HepG2 (cell line): ENCODE measurements around the gene API5. TPM values are rescaled to one million over a fixed set of nuclear protein-coding genes. Genes with fewer than 3 reads are reported as not detected.

Experiments used
- ARID4A ChIP-seq: sonication (generic); formaldehyde crosslinking; IDR thresholded peaks from 2 replicates; pipeline ENCODE4 v1.5.0; 2020; ENCODE audit warnings: mild to moderate bottlenecking, missing genetic modification reagents, borderline replicate concordance
- ARNT ChIP-seq: fragments of 450-650 bp; IDR thresholded peaks from 2 replicates; pipeline ENCODE4 v1.6.1; 2017
- CHD2 ChIP-seq: IDR thresholded peaks from 2 replicates; pipeline ENCODE4 v1.6.1; 2011; ENCODE audit warnings: low read depth, low read length, improper control_type of control experiment
- ELF4 ChIP-seq: sonication (generic); formaldehyde crosslinking; IDR thresholded peaks from 2 replicates; pipeline ENCODE4 v1.5.0; 2020; ENCODE audit warnings: missing genetic modification reagents, mild to moderate bottlenecking, moderate library complexity, borderline replicate concordance
- FOXA1 ChIP-seq, 2 experiments: fragments of 450-650 bp in 1 of 2; sonication (generic) in 1 of 2; formaldehyde crosslinking in 1 of 2; IDR thresholded peaks; 2 replicates each; pipeline versions ENCODE4 v1.4.0 to v1.6.1; 2016 to 2020; ENCODE audit warnings: missing genetic modification reagents in 1 of 2
- FOXK2 ChIP-seq: fragments of 450-650 bp; IDR thresholded peaks from 2 replicates; pipeline ENCODE4 v1.6.1; 2016
- FOXM1 ChIP-seq: sonication (generic); formaldehyde crosslinking; IDR thresholded peaks from 2 replicates; pipeline ENCODE4 v1.5.0; 2020; ENCODE audit warnings: missing genetic modification reagents
- GMEB2 ChIP-seq: IDR thresholded peaks from 2 replicates; pipeline ENCODE4 v1.6.1; 2016; ENCODE audit warnings: missing biosample characterization, missing genetic modification reagents, low read depth
- HOXA3 ChIP-seq: sonication (generic); formaldehyde crosslinking; IDR thresholded peaks from 2 replicates; pipeline ENCODE4 v1.5.0; 2020; ENCODE audit warnings: missing genetic modification reagents
- HOXA7 ChIP-seq: sonication (generic); formaldehyde crosslinking; IDR thresholded peaks from 2 replicates; pipeline ENCODE4 v1.8.1; 2022; ENCODE audit warnings: mild to moderate bottlenecking, missing genetic modification reagents, moderate library complexity
- IKZF4 ChIP-seq: sonication (generic); formaldehyde crosslinking; IDR thresholded peaks from 2 replicates; pipeline ENCODE4 v1.5.1; 2020; ENCODE audit warnings: borderline replicate concordance, mild to moderate bottlenecking, low read depth, missing genetic modification reagents; ENCODE audit errors: not compliant biosample characterization
- KLF11 ChIP-seq: IDR thresholded peaks from 2 replicates; pipeline ENCODE4 v1.6.1; 2016; ENCODE audit warnings: missing compliant biosample characterization
- KLF16 ChIP-seq, 2 experiments: sonication (generic) in 1 of 2; formaldehyde crosslinking in 1 of 2; IDR thresholded peaks; 2 replicates each; pipeline versions ENCODE4 v1.6.1 to v1.8.0; 2016 to 2023; ENCODE audit warnings: missing genetic modification reagents in 2 of 2, missing compliant biosample characterization in 1 of 2
- MYC ChIP-seq: sonication (generic); formaldehyde crosslinking; IDR thresholded peaks from 2 replicates; pipeline ENCODE4 v1.9.0; 2021; ENCODE audit warnings: missing genetic modification reagents, borderline replicate concordance
- PAX8 ChIP-seq: sonication (generic); formaldehyde crosslinking; IDR thresholded peaks from 2 replicates; pipeline ENCODE4 v1.8.0; 2022; ENCODE audit warnings: mild to moderate bottlenecking, missing genetic modification reagents, borderline replicate concordance
- PHF5A ChIP-seq: IDR thresholded peaks from one replicate; pipeline ENCODE4 v1.6.1; 2018; ENCODE audit warnings: low read depth, missing genetic modification reagents; ENCODE audit not compliant: unreplicated experiment
- RARG ChIP-seq: sonication (generic); formaldehyde crosslinking; IDR thresholded peaks from 2 replicates; pipeline ENCODE4 v1.4.0; 2020; ENCODE audit warnings: low read depth, mild to moderate bottlenecking, missing genetic modification reagents
- SAP130 ChIP-seq: IDR thresholded peaks from 2 replicates; pipeline ENCODE4 v1.6.1; 2016; ENCODE audit warnings: low read depth
- SMAD1 ChIP-seq: sonication (generic); formaldehyde crosslinking; IDR thresholded peaks from 2 replicates; pipeline ENCODE4 v1.4.0; 2020; ENCODE audit warnings: missing genetic modification reagents, low read depth, mild to moderate bottlenecking, borderline replicate concordance
- YEATS4 ChIP-seq: sonication (generic); formaldehyde crosslinking; IDR thresholded peaks from 2 replicates; pipeline ENCODE4 v1.4.0; 2020; ENCODE audit warnings: missing genetic modification reagents, borderline replicate concordance
- ZIK1 ChIP-seq: sonication (generic); formaldehyde crosslinking; IDR thresholded peaks from 2 replicates; pipeline ENCODE4 v1.5.0; 2020; ENCODE audit warnings: mild to moderate bottlenecking, low read depth, missing genetic modification reagents, borderline replicate concordance
- ZNF331 ChIP-seq: sonication (generic); formaldehyde crosslinking; IDR thresholded peaks from 2 replicates; pipeline ENCODE4 v1.4.0; 2020; ENCODE audit warnings: missing genetic modification reagents
- ZNF550 ChIP-seq: sonication (generic); formaldehyde crosslinking; IDR thresholded peaks from 2 replicates; pipeline ENCODE4 v1.4.0; 2020; ENCODE audit warnings: mild to moderate bottlenecking, missing genetic modification reagents, borderline replicate concordance
- ZNF567 ChIP-seq: sonication (generic); formaldehyde crosslinking; IDR thresholded peaks from 2 replicates; pipeline ENCODE4 v1.8.1; 2023; ENCODE audit warnings: mild to moderate bottlenecking, missing genetic modification reagents, borderline replicate concordance
- ZNF7 ChIP-seq: IDR thresholded peaks from 2 replicates; pipeline ENCODE4 v1.6.1; 2016; ENCODE audit warnings: missing biosample characterization, missing genetic modification reagents
- ZNF777 ChIP-seq: sonication (generic); formaldehyde crosslinking; IDR thresholded peaks from 2 replicates; pipeline ENCODE4 v1.4.0; 2020; ENCODE audit warnings: missing genetic modification reagents
- polyA plus RNA-seq, 8 experiments: library from polyadenylated mRNA; depleted of rRNA in 3 of 8; stranded (reverse) in 7 of 8; unstranded in 1 of 8; fragments of >200 nt; fragmentation: Illumina TruSeq in 4 of 8; extraction: Trizol in 4 of 8; gene quantifications; 2 replicates each; pipeline versions ENCODE4 v1.2.1 to v1.2.3, GENCODE V29; 2011 to 2016; ENCODE audit warnings: low read depth in 4 of 8, missing spikeins in 1 of 8, mixed read lengths in 1 of 8; ENCODE audit not compliant: insufficient read depth in 1 of 8
- total RNA-seq, 5 experiments: library from RNA; depleted of rRNA; stranded (reverse); fragments of >200 nt; fragmentation: Illumina TruSeq; extraction: Trizol; gene quantifications; 2 replicates each; pipeline ENCODE4 v1.2.3, GENCODE V29; 2016; ENCODE audit warnings: low read depth in 1 of 5

Gene API5
- total and polyA plus RNA-seq, 2 of the 13 experiments (the other 11 are each of a cell fraction or from before 2014, with no cell fraction given), result 21.6 to 59.0 TPM

DNA sequence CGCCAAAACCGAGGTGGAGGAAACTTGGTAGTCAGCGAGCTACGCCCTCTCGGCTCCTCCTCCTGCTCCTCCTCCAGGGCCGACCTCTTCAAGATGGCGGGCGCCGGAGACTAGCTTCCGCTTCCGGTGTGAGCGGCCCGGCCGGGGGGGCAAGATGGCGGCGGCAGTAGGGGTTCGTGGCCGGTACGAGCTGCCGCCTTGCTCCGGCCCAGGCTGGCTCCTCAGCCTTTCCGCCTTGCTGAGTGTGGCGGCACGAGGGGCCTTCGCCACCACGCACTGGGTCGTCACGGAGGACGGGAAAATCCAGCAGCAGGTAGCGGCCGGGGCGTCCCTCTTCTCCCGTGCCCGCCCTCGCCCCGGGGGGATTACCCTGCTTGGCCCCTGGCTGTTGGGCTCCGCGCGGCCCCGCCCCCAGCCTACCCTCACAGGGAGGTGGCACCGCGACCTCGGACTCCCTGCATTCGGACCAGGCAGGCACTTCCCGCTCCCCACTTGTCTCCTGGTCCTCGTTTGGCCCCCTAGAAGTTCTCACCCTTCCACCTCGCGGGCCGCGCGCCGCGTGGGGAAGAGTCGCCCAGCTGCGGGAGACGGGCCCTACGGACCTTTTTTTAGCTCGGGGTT is 47.1 kb downstream of the API5 start, which contains the start of gene TTC17 (continued):
- TF ChIP-seq ARID4A (CRISPR knock-in tag), result peak; percentile 92
- no peak for TF ChIP-seq ARNT
- peak; percentile 89; the same call in 1 of the 2 replicates for TF ChIP-seq ELF4 (CRISPR knock-in tag)
- TF ChIP-seq RARG (CRISPR knock-in tag), result no peak
- TF ChIP-seq GMEB2 (CRISPR knock-in tag), result no peak
- peak in 1 of 2 experiments; percentile 87; a peak in 2 of 4 replicates for TF ChIP-seq KLF16 (CRISPR knock-in tag; IDR thresholded peaks at IDR 0.05)
- no peak for TF ChIP-seq KLF11 (CRISPR knock-in tag)
- no peak for TF ChIP-seq ZNF777 (CRISPR knock-in tag)
- peak; percentile 83 for TF ChIP-seq YEATS4 (CRISPR knock-in tag)
- TF ChIP-seq PAX8, result no peak
- TF ChIP-seq ZNF7, result no peak
- TF ChIP-seq ZNF331, result 0 out of 2 replicates have a peak, but pooled peaks have one; percentile 29
- no peak for TF ChIP-seq FOXK2
- TF ChIP-seq CHD2, result no peak
- no peak for TF ChIP-seq ZNF567
- no peak for TF ChIP-seq ZNF550 (CRISPR knock-in tag)
- TF ChIP-seq ZIK1 (CRISPR knock-in tag), result peak; percentile 73
- TF ChIP-seq FOXA1 (IDR thresholded peaks at IDR 0.05), result no peak
- no peak for TF ChIP-seq FOXA1 (CRISPR knock-in tag; IDR thresholded peaks at IDR 0.05)
- TF ChIP-seq IKZF4 (CRISPR knock-in tag), result peak; percentile 55
- peak; percentile 77 for TF ChIP-seq SAP130 (CRISPR knock-in tag)
- TF ChIP-seq FOXM1 (CRISPR knock-in tag), result 0 out of 2 replicates have a peak, but pooled peaks have one; percentile 2
- 0 out of 2 replicates have a peak, but pooled peaks have one; percentile 41 for TF ChIP-seq HOXA7 (CRISPR knock-in tag)
- TF ChIP-seq MYC, result peak; percentile 74
- TF ChIP-seq HOXA3, result peak; percentile 99
- TF ChIP-seq PHF5A (CRISPR knock-in tag), result no peak
- no peak for TF ChIP-seq SMAD1
